IPS-NIHi11 (cell line): Measurements from ENCODE around the gene TRABD2A.
"Not testable (repeated sequence)": the region's sequence is repeated elsewhere in the genome, so short reads cannot be mapped to it uniquely, and the experiment has no call there.

ENCODE experiments used
- DNase-seq: peaks from one replicate; pipeline ENCODE4 v3.0.0; 2012; ENCODE audit warnings: mixed read lengths, low spot score

Gene TRABD2A, protein sequence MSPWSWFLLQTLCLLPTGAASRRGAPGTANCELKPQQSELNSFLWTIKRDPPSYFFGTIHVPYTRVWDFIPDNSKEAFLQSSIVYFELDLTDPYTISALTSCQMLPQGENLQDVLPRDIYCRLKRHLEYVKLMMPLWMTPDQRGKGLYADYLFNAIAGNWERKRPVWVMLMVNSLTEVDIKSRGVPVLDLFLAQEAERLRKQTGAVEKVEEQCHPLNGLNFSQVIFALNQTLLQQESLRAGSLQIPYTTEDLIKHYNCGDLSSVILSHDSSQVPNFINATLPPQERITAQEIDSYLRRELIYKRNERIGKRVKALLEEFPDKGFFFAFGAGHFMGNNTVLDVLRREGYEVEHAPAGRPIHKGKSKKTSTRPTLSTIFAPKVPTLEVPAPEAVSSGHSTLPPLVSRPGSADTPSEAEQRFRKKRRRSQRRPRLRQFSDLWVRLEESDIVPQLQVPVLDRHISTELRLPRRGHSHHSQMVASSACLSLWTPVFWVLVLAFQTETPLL

DNA sequence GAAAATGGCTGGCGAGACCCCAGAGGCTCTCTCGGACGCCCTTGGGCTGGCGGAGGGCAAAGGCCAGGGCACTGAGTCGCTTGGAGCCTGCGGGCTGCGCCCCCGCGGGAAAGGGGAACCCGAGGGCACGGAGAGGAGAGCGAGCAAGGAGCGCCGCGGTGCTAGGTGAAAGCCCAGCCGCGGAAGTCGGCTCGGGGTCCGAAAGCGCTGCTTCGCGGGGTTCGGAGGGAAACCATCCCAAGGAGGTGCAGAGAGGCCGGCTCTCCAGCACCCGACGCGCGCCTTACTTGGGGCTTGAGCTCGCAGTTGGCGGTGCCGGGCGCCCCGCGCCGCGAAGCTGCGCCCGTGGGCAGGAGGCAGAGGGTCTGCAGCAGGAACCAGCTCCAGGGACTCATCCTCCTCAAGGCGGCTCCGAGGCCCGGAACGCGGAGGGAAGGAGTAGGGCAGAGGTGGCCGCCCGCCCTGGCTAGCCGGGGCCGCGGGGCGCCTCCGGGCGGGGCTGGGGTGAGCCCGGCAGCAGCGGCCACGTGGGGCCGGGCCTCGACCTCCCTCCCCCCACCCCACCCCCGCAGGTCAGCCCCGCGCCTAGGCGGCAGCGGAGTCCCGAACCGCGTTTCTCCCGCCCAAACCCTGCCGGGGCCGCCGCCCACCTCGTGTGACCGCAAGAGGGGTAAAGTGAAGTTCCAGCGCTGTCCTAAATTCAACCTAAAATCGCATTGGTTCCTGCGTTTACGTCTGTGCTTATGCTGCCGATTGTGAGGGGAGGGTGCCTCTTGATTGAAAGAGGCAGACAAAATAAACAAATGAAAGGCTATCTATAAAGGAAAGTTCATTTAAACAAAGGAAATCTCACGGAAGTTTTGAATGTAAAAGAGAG is at the start of gene TRABD2A:
TRABD2A (minus strand) TSS at position 440 of the 877 bp plus-strand sequence; CDS start at position 395, 45 bp downstream.
- DNase-seq = peak; percentile 72

DNA sequence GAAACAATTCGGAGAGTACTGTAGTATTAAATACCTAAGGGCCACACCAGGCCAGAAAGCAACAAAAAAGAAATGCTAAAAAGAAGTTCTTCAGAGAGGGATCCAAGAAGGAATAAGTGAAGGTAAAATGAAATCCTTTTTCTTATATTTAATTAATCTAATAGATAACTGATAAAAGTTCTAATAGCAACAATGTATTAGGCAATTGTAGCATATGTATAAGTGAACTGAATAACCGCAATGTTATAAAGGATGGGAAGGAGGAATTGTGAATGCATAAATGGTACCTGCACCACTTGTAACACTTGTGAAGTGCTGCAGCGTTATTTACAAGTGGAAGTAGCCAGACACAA is 46.4 kb upstream of the TRABD2A start:
- DNase-seq = no peak

DNA sequence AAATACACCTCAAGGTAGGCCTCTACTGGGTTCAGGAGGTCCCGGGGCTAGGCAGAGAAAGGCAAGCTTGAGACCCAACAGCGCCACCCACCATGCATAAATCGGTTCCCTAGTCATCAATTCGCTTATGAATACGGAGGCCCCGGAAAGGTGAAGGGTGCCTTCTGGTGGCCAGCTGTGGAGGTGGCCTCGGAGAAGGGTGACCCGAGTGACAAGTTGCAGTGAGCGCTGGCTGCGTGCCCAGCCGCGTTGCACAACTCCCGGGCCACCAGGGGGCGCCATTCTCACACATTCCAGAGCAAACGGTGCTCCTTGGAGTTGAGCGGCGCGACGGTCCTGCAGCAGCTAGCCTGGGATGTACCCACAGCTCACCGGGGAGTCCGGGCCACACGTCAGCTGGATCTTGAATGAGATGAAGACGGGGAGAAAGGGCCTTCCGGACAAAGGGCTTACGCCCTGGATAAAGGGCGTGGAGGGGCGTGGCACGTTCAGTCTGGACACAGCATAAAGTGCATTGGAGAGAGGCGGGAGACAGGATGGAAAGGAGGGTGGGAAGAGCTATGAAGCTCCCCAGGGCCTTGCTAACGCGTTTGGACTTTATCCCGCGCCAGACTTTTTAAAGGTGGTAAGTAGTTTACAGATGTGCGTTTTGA is 45.0 kb upstream of the TRABD2A start:
- peak; percentile 84 for DNase-seq

DNA sequence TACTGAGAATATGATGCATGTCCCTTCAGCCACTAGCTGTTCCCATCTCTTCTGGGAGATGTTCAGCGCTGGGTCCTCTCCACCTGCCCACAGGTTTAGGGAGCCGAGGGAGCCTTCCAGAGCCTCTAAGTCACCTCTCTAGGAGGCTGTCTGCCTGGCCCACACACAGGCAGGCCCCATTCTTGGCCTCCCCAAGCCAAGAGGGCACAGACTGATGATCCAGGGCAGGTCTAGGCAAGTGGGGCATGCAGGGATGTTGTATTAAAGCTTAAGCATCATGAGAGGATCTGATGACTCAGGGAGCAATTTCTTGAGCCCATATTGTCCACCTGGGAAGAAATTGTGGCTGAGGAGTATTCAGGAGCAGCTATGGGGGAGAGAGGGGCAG is 44.4 kb upstream of the TRABD2A start:
- no peak for DNase-seq

DNA sequence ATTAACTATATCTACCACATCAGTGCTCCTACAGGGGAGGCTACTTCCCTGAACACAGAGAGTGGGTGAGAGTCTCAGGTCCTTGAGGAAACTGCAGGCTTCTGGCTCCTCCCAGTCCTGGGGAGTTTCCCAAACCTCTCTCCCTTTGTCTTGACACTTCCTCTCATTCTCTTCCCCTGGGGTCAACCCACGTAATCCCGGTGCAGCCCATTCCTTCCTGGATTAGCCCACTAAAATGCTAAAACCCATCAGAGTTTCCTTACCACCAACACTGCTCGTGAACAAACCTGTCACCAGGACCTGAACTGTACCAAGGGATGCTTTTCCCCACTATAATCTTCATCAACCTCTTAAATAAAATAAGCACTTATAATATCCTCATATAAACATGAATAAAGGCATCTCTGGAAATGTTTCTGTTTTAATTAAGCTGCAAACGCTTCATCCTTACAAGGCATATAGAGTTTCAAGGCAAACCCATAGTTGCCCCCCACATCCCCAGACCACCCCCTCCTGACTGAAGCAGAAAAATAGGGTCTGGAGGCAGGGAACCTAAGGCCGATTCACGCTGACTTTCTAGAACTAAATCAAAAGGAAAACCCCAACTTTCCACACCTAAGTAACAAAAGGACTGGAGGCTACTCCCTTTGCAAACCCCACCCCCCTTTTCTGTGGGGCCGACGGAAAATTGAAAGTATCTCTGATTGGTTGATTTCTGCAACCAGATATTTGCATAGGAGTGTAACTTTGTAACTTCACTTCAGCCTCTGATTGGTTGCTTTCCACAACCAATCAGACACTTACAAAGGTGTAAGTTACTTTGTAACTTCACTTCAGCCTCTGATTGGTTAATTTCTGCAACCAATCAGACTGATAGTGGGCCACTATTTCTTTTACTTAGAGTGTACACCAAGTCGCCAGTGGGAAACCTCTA is 43.6 kb upstream of the TRABD2A start:
- no peak for DNase-seq

DNA sequence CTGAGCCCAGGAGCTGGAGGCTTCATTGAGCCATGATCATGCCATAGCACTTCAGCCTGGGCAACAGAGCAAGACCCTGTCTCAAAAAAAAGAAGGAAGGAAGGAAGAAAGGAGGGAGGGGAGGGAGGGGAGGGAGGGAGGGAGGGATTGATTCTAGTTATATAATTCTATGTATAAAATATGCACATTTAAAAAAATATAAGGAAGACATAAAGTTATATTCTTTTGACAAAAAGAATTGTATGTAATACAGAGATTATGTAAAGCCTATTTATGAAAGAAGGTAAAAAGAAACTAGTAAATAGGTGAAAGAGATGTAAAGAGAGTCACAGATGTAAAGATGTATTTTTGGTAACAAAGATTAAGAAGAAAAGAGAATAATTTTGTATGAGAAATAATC is 42.1 kb upstream of the TRABD2A start:
- DNase-seq = no peak

DNA sequence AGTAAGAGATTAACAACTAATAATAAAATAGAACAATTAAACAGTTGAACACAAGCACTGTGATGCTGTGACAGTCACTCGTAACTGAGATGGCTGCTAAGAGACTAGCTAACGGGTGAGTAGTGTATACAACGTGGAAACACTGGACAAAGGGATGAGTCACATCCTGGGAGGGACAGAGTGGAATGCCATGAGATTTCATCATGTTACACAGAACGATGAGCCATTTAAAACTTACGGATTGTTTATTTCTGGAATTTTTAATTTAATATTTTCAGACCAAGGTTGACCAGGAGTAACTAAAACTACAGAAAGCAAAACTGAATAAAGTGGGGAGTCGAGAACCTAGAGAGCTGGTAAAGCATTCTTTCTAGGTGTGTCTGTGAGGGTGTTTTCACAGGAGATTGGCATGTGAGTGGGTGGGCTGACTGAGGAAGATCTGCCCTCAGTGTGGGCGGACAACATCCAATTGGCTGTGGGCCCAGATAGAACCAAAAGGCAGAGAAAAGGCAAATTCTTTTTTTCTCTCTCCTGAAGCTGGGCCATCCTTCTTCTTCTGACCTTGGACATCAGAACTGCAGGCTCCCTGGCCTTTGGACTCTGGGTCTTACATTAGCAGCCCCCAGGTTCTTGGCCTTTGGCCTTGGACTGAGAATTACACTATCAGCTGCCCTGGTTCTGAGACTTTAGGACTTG is 39.1 kb upstream of the TRABD2A start:
- DNase-seq = no peak

DNA sequence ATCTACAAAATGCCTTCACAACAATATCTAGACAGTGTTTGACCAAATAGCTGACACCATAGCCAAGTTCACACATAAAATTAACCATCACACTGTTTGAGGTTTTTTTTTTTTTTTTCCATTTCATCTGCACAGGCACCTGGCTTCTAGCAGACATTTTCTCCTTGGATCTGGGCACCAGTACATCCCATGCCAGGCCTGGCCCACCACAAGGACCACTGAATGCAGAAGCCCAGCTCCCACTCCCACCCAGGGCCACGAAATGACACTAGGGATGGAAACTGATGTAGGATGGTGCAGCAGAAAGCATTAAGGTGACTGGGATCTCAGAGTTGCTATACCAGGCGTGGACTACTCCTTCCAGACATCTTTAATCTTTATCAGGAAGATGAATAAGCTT is 37.5 kb upstream of the TRABD2A start:
- no peak for DNase-seq

DNA sequence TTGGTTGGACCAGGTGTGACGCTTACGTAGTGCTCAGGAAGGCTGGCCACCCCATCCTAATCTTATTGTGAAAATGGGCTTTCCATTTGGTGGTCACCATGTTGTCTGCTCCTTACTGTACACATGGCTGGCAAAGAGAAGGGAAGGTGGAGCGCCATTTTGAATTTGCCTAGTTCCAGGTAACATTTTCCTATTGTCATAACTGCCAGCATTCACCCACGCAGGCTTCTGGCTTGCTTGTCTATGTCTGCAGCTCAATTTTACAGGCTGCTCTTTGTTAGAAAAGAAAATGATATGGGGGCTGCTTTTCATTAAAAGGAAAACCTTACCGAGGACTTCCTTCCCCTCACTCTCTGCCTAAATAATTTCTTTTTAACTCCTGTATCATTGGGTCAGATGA is 36.9 kb upstream of the TRABD2A start:
- not testable (repeated sequence) for DNase-seq

DNA sequence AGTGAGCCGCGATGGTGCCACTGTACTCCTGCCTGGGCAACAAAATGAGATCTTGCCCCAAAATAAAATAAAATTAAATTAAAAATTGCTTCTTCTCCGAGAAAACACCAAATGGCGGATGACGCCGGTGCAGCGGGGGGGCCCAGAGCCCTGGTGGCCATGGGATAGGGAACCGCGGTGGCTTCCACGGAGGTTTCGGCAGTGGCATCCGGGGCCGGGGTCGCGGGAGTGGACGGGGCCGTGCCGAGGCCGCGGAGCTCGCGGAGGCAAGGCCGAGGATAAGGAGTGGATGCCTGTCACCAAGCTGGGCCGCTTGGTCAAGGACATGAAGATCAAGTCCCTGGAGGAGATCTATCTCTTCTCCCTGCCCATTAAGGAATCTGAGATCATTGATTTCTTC is 34.8 kb upstream of the TRABD2A start:
- not testable (repeated sequence) for DNase-seq

DNA sequence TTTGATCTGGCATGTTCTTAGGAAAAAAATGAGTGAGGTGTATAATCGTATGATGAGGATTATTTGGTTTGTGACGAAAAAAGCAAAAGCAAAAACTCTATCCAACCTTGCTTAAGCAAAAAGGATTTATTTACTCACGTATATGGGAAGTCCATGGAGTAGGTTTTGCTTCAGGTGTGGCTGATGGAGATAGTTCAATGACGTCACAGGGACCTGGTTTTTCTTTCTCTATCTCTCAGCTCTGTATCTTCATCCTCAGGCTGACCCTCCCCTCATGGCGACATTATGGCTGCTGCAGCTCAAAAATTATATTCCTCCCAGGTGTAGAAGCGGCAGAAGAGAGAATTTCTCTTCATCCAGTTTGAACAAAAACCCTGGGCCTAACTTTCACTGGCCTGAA is 33.5 kb upstream of the TRABD2A start:
- DNase-seq = no peak

DNA sequence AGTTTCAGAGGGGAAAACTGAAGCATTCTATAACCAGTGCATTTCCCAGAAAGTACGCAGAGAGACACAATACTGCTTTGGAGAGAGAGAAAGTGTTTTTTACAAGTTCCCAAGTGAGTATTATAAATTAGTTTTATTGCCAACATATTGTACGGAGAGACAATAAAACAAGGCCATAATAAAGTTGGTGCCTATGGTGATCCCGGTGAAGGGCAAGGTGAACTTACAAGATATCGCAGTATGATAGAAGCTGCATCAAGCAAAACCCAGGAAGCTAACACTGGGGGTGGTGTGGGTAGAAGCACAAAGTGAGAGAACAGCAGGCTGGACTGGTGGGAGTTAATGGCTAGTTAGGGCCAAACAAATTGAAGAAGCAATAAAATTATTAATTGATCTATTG is 32.1 kb upstream of the TRABD2A start:
- no peak for DNase-seq

DNA sequence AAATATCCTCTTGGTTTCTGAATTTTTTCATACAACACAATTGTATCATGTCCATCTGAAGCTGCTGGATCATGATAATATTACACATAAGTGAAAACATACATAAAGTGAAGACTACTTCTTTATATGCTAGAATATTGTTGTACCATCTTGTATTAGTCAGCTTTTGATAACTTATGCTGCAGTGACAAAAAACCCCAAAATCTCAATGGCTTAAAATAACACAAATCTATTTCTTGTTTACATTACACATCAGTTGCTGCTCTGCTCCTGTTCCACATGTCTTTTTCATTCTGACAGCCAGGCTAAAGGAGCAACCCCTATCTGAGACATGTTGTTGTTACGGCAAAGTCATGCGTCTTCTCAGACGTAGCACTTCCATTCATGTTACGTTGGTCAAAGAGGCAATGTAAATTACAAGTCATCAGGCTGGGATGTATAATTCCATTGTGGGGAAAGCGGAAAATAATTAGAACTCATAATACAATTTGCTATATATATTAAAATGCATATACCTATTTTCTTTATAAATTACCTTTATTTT is 30.3 kb upstream of the TRABD2A start:
- no peak for DNase-seq

DNA sequence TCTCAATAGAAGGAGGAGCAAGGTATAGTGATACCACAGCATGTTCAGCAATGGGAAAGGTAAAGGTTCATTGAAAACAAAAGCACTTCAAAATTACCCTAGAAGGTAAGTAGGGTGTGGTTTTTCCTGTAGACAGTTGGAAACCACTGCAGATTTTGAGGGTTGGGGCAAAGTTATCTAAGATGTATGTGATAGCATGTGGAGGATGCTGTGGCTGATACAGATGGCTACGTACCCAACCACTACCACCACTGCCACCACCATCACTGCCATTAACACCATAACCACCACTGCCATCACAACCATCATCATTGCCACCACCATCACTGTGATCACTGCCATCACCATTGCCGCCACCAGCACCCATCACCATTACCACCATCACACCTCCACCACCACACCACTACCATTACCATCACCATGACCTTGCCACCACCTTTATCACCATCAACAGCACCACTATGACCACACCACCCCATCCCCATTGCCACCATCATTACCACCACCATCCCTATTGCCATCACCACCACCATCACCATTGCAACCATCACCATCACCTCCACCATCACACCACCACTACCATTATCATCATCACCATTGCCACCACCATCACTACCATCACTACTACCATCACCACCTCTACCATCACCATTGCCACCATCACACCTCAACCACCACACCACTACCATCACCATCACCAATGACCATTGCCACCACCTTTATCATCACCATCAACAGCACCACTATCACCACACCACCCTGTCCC is 28.2 kb upstream of the TRABD2A start:
- DNase-seq = no peak

DNA sequence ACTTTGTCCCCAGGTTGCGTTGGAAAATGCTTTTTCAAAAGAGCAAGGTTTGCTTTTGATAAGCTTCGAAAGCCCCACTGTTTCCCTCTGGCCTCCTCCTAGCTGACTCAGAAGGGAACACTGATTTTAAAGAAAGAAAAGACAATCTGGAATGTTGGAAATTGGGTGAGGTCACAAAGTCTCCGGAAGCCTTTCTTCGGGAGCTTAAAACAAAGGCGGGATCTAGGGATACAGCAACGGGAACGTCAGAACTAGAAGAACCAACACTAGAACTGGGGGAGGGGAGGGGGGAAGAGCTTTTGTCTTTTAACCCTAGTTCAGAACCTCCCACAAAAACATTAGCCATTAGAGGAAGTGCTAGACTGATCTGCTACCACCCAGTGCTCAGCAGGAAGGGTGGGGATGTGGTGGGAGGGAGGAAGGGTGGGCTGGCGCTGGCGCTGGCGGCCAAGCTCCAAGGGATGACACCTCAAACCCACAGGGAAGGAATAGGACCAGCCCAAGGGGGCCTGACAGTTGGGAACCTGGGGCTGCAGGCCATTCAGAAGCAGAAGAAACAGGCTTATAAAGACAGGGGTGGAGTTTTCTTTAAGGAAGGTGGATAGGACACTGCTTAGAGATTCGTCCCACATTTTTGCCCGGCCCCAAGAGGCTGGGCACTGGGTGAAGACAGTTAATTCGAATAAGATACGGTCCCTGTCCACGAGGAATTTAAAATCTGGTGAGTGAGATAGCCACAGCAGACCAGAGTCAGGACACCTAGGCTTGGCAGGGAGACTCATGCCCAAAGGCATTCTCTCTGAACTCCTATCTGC is 26.2 kb upstream of the TRABD2A start:
- peak; percentile 48 for DNase-seq

DNA sequence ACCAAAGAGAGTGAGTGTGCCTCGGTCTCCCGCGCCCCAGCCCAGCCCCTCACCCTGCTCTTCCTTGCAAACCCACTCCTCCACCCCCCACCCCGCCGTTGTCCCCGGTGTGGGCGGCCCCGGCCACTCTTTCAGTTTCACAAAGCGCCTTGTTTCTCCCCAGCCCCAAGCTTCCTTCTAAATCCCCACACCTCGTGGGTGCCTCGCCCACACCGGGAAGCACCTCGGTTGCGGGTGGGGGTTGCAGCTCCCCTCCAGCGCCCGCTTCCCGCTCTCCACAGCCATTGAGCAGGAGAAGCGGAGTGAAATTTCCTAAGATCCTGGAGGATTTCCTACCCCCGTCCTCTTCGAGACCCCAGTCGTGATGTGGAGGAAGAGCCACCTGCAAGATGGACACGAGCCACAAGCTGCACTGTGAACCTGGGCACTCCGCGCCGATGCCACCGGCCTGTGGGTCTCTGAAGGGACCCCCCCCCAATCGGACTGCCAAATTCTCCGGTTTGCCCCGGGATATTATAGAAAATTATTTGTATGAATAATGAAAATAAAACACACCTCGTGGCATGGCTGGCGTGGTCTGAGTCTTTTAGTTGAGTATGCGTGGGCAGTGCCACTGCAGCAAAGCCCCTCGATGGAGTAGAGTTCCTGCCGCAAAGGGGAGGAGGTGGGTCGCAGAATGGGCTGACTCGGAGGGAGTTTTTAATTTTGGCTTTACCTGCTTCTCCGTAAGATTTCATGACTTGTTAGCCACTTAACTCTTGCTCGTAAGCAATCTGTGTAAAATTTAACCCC is 25.4 kb upstream of the TRABD2A start:
- peak; percentile 39 for DNase-seq

DNA sequence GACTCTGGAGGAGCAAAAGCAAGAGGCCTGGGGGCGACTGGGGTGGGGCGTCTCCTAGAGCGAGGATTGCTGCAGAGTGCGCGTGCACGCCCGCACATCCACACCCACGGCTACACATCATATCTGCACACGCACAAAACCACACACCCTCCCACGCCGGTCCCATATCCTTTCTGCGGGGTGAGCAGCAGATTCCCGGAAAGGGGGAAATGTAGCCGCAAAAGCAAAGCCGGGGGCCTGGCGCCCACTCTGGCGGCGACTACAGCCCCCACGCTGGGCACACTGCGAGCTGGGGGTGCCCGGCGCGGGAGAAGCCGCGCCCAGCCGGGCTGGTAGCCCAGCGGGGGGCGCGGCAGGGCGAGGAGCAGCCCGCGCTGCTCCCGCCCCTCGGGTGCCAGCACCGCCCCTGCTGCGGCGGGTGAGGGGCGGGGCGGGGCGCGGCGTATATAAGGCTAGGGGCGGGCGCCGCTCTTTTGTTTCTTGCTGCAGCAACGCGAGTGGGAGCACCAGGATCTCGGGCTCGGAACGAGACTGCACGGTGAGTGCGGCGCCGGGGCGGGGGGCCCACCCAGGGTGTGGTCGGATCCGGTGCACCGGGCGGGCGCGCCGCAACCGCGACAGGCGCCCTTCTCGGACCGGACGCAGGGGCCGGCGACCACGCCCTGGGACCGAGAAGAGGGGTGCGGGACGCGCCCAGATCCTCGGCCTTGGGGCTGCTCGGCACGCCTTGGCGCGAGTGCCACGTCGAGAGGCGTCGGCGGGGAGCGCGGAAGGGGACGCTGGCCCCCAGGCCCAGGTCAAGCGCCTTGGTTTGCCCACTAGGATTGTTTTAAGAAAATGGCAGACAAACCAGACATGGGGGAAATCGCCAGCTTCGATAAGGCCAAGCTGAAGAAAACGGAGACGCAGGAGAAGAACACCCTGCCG is 24.6 kb upstream of the TRABD2A start, which contains the start of gene TMSB10:
TMSB10 (plus strand) TSS at position 476 of the 927 bp plus-strand sequence.
- DNase-seq = peak; percentile 91
